Esophagus squamous epithelium (tissue), 4 donors: ENCODE data around the gene NTSR2.

Source experiments
- CTCF ChIP-seq, 6 experiments: fragments of 450-650 bp in 4 of 6; fragments of 200-600 bp in 2 of 6; sonication (generic) in 2 of 6; IDR thresholded peaks; one replicate each; pipeline ENCODE4 v1.5.1; 2016 to 2019; ENCODE audit warnings: antibody characterized with exemption in 6 of 6, mild to moderate bottlenecking in 4 of 6, moderate library complexity in 4 of 6
- POLR2A ChIP-seq, 4 donors: fragments of 450-650 bp; IDR thresholded peaks; one replicate each; pipeline ENCODE4 v1.6.1; 2017; ENCODE audit warnings: antibody characterized with exemption in 4 of 4, mild to moderate bottlenecking in 4 of 4, moderate library complexity in 3 of 4

- no peak for TF ChIP-seq CTCF (IDR thresholded peaks at IDR 0.05)
- TF ChIP-seq POLR2A (IDR thresholded peaks at IDR 0.05), result no peak
Observed at GRCh38 chr2:11637546-11637945, 32.4 kb downstream of the NTSR2 start.
